ENCODE measurements around the gene PPP3R2.
"Not testable (repeated sequence)": the region's sequence is repeated elsewhere in the genome, so short reads cannot be mapped to it uniquely, and the experiment has no call there.

The PPP3R2 gene

GRCh38 chr9:101591787-101592446 lies 2.9 kb downstream of the PPP3R2 start:
- no peak overlapping the region for H3K4me3 ChIP-seq (ENCODE audit: low read depth, low read length)
- no peak for DNase-seq (ENCODE audit: low read depth)
- no peak for TF ChIP-seq CTCF (conservative IDR thresholded peaks at IDR 0.05; ENCODE audit: low read depth, low read length)

GRCh38 chr9:101590901-101591300 lies 3.9 kb downstream of the PPP3R2 start:
- no peak overlapping the region for H3K4me3 ChIP-seq (ENCODE audit: low read depth, low read length)
- TF ChIP-seq CTCF (conservative IDR thresholded peaks at IDR 0.05; ENCODE audit: low read depth, low read length): no peak
- no peak for DNase-seq (ENCODE audit: low read depth)

DNA sequence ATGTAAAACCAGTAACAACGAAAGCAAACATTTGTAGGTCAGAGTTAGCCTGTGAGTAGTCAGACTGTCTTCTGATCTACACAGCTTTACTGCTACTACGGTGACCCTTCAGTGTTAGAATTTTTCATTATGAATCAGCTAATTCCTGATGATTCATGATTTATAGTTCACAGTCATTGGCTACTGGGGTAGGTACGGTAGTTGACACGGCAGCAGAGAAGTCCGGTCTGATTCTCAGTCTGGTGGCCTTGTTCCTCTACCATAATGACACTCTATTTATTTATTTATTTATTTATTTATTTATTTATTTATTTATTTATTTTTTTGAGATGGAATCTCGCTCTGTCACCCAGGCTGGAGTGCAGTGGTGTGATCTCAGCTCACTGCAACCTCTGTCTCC lies 4.7 kb downstream of the PPP3R2 start:
- H3K4me3 ChIP-seq (ENCODE audit: low read depth, low read length): not testable (repeated sequence)
- peak; percentile 78 for DNase-seq (ENCODE audit: low read depth)

DNA sequence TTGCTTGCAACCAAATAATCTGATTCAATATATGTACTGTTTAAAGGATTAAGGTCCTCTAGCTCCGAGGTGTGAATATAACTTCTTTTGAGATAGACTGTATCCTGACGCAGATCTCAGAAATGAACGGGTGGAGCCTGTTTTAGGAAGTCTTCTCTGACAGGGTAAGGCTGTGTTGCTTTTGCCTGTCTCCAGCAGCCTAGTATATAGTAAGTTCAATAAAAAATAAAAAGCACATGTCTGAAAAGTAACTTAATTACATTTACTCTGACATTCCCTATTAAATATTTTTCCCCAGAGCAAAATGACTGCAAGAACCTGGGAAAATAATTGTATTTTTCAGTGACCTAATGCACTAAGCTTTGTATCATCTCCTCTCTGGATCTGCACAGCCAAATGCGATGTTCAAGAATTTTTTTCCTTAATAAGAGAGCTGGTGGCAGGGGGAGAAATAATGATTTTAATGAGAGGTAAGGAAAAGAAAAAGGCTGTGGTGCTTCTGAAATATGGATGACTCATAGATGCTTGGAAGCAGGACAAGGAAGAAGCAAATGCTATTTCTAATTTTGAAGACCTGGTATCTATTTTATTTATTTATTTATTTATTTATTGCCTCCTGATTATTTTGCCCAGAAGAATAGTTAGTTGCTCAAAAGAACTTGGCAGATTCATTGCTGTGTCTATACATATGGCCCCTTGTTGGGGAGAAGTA lies 7.3 kb downstream of the PPP3R2 start:
- H3K4me3 ChIP-seq (ENCODE audit: low read depth, low read length): no peak overlapping the region
- DNase-seq (ENCODE audit: low read depth): peak; percentile 14
- TF ChIP-seq CTCF (conservative IDR thresholded peaks at IDR 0.05; ENCODE audit: low read depth, low read length): no peak

GRCh38 chr9:101586651-101587050 lies 8.1 kb downstream of the PPP3R2 start:
- DNase-seq (ENCODE audit: low read depth): no peak

GRCh38 chr9:101585740-101586139 lies 9.0 kb downstream of the PPP3R2 start:
- TF ChIP-seq CTCF (conservative IDR thresholded peaks at IDR 0.05; ENCODE audit: low read depth, low read length): no peak
- DNase-seq (ENCODE audit: low read depth): no peak
- no peak overlapping the region for H3K4me3 ChIP-seq (ENCODE audit: low read depth, low read length)

More at GRCh38 chr9:101586651-101587050, 8.1 kb downstream of the PPP3R2 start:
- H3K4me3 ChIP-seq (ENCODE audit: low read depth, low read length): no peak overlapping the region
- TF ChIP-seq CTCF (conservative IDR thresholded peaks at IDR 0.05; ENCODE audit: low read depth, low read length): no peak

- DNase-seq (ENCODE audit: low read depth): peak; percentile 64
- no peak overlapping the region for H3K4me3 ChIP-seq (ENCODE audit: low read depth, low read length)
- TF ChIP-seq CTCF (conservative IDR thresholded peaks at IDR 0.05; ENCODE audit: low read depth, low read length): no peak
These were observed 12.2 kb downstream of the PPP3R2 start for GRCh38 chr9:101582553-101582952.
